GM12878 (cell line): ENCODE measurements around the gene SELENBP1. TPM values are rescaled to one million over a fixed set of nuclear protein-coding genes. Genes with fewer than 3 reads are reported as not detected.

Experiments
- CBFB ChIP-seq: IDR thresholded peaks from 2 replicates; pipeline ENCODE4 v1.6.1; 2016; ENCODE audit warnings: antibody characterized with exemption, low read depth
- CHD2 ChIP-seq: IDR thresholded peaks from 2 replicates; pipeline ENCODE4 v1.6.1; 2011; ENCODE audit warnings: low read depth, low read length, improper control_type of control experiment, borderline replicate concordance
- CREB1 ChIP-seq: IDR thresholded peaks from 2 replicates; pipeline ENCODE4 v1.6.1; 2012; ENCODE audit warnings: low read depth, mild to moderate bottlenecking, inconsistent platforms
- POLR2A ChIP-seq: IDR thresholded peaks from 2 replicates; pipeline ENCODE4 v1.6.1; 2011; ENCODE audit warnings: low read depth, mild to moderate bottlenecking, low read length
- RAD21 ChIP-seq: IDR thresholded peaks from 2 replicates; pipeline ENCODE4 v1.6.1; 2011; ENCODE audit warnings: mild to moderate bottlenecking, low read depth, low read length, moderate library complexity; ENCODE audit not compliant: insufficient read depth
- TBL1XR1 ChIP-seq: IDR thresholded peaks from 2 replicates; pipeline ENCODE4 v1.6.1; 2012; ENCODE audit warnings: low read depth, low read length, improper control_type of control experiment
- YY1 ChIP-seq: IDR thresholded peaks from 2 replicates; pipeline ENCODE4 v1.6.1; 2011; ENCODE audit warnings: low read depth, mild to moderate bottlenecking, low read length
- ZNF24 ChIP-seq: fragments of 450-650 bp; IDR thresholded peaks from 2 replicates; pipeline ENCODE4 v1.6.1; 2017; ENCODE audit warnings: antibody characterized with exemption, mild to moderate bottlenecking
- polyA plus RNA-seq, 11 experiments: library from polyadenylated mRNA; depleted of rRNA in 4 of 11; unstranded in 6 of 11; stranded (reverse) in 5 of 11; fragments of >200 nt; fragmentation: Nextera tagmentation in 4 of 11; fragmentation: Illumina TruSeq in 1 of 11; extraction: Ambion mirVana in 4 of 11; extraction: Trizol in 1 of 11; gene quantifications; 1 replicate in 1 of 11; 2 replicates in 10 of 11; pipeline versions ENCODE4 v1.2.1 to v1.2.3, GENCODE V29; 2011 to 2016; ENCODE audit warnings: inconsistent platforms in 2 of 11, missing spikeins in 2 of 11, low read depth in 1 of 11
- total RNA-seq, 4 experiments: library from RNA; depleted of rRNA in 3 of 4; stranded (reverse); fragments of >200 nt in 3 of 4; fragmentation: Illumina TruSeq in 1 of 4; extraction: Trizol in 1 of 4; gene quantifications; 2 replicates each; pipeline versions ENCODE4 v1.2.1 to v1.2.3, GENCODE V29; 2013 to 2021
- TF ChIP-seq, protein P1 (sequence below): IDR thresholded peaks from 2 replicates; pipeline ENCODE4 v1.6.1; 2012; ENCODE audit warnings: improper control_type of control experiment, low read depth, low read length; ENCODE audit not compliant: insufficient replicate concordance
- TF ChIP-seq, protein P2 (sequence below): fragments of 450-650 bp; IDR thresholded peaks from 2 replicates; pipeline ENCODE4 v1.6.1; 2017; ENCODE audit warnings: mild to moderate bottlenecking, moderate library complexity
- TF ChIP-seq, protein P3 (sequence below): fragments of 450-650 bp; IDR thresholded peaks from 2 replicates; pipeline ENCODE4 v1.6.1; 2016; ENCODE audit warnings: mild to moderate bottlenecking, moderate library complexity, borderline replicate concordance
- TF ChIP-seq, protein P4 (sequence below): IDR thresholded peaks from 2 replicates; pipeline ENCODE4 v1.6.1; 2012; ENCODE audit warnings: low read depth, low read length, improper control_type of control experiment
- TF ChIP-seq, protein P5 (sequence below): IDR thresholded peaks from 2 replicates; pipeline ENCODE4 v1.6.1; 2011; ENCODE audit warnings: low read depth, mild to moderate bottlenecking, low read length, moderate library complexity, borderline replicate concordance; ENCODE audit errors: extremely low read depth

The SELENBP1 gene
- total and polyA plus RNA-seq, 10 of the 15 experiments (the other 5 are each of a cell fraction or from before 2014, with no cell fraction given), result 0.41 TPM; not detected in 9

DNA sequence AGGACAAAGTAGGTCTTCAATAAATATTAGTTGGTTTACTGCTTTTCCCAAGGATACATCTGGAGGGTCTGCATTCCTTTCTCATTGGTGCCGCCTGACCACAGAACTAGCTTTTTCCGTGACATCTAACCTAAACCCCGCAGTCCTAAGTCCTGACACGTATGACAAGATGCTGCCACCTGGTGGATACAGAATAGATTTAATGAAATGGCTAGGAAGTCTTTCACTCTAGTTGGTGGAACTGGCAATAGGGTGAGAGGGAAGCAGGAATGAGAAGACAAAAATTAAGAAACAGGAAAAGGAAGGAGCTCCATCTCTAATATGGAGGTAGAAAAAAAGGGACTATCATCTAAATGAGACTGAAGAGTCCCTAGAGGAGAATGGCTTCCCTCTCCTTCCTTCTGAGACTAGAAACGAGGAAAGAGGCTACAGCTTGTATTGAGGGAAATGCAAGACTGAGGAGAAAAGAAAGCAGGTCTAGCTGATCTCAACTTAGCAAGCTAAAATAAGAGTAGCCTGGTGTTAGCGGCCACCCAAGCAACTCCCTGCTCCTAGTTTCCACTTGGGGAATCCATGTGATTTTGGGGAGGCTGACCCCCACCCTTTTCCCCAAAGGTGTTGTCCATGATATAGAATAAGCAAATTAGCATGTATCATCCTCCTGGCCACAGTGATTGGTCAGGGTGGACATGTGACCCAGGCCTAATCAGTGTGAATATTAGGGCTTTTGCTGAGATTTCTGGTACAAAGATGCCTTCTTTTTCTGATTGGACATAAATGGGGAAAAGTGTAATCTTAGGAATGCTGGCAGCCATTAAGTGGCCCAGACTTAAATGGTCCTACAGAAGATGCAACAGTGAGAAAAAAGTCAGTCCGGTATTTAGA is 31.4 kb downstream of the SELENBP1 start (continued):
- TF ChIP-seq, protein P1, sequence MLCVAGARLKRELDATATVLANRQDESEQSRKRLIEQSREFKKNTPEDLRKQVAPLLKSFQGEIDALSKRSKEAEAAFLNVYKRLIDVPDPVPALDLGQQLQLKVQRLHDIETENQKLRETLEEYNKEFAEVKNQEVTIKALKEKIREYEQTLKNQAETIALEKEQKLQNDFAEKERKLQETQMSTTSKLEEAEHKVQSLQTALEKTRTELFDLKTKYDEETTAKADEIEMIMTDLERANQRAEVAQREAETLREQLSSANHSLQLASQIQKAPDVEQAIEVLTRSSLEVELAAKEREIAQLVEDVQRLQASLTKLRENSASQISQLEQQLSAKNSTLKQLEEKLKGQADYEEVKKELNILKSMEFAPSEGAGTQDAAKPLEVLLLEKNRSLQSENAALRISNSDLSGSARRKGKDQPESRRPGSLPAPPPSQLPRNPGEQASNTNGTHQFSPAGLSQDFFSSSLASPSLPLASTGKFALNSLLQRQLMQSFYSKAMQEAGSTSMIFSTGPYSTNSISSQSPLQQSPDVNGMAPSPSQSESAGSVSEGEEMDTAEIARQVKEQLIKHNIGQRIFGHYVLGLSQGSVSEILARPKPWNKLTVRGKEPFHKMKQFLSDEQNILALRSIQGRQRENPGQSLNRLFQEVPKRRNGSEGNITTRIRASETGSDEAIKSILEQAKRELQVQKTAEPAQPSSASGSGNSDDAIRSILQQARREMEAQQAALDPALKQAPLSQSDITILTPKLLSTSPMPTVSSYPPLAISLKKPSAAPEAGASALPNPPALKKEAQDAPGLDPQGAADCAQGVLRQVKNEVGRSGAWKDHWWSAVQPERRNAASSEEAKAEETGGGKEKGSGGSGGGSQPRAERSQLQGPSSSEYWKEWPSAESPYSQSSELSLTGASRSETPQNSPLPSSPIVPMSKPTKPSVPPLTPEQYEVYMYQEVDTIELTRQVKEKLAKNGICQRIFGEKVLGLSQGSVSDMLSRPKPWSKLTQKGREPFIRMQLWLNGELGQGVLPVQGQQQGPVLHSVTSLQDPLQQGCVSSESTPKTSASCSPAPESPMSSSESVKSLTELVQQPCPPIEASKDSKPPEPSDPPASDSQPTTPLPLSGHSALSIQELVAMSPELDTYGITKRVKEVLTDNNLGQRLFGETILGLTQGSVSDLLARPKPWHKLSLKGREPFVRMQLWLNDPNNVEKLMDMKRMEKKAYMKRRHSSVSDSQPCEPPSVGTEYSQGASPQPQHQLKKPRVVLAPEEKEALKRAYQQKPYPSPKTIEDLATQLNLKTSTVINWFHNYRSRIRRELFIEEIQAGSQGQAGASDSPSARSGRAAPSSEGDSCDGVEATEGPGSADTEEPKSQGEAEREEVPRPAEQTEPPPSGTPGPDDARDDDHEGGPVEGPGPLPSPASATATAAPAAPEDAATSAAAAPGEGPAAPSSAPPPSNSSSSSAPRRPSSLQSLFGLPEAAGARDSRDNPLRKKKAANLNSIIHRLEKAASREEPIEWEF, result no peak
- TF ChIP-seq, protein P2, sequence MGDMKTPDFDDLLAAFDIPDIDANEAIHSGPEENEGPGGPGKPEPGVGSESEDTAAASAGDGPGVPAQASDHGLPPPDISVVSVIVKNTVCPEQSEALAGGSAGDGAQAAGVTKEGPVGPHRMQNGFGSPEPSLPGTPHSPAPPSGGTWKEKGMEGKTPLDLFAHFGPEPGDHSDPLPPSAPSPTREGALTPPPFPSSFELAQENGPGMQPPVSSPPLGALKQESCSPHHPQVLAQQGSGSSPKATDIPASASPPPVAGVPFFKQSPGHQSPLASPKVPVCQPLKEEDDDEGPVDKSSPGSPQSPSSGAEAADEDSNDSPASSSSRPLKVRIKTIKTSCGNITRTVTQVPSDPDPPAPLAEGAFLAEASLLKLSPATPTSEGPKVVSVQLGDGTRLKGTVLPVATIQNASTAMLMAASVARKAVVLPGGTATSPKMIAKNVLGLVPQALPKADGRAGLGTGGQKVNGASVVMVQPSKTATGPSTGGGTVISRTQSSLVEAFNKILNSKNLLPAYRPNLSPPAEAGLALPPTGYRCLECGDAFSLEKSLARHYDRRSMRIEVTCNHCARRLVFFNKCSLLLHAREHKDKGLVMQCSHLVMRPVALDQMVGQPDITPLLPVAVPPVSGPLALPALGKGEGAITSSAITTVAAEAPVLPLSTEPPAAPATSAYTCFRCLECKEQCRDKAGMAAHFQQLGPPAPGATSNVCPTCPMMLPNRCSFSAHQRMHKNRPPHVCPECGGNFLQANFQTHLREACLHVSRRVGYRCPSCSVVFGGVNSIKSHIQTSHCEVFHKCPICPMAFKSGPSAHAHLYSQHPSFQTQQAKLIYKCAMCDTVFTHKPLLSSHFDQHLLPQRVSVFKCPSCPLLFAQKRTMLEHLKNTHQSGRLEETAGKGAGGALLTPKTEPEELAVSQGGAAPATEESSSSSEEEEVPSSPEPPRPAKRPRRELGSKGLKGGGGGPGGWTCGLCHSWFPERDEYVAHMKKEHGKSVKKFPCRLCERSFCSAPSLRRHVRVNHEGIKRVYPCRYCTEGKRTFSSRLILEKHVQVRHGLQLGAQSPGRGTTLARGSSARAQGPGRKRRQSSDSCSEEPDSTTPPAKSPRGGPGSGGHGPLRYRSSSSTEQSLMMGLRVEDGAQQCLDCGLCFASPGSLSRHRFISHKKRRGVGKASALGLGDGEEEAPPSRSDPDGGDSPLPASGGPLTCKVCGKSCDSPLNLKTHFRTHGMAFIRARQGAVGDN, result no peak
- TF ChIP-seq, protein P3, sequence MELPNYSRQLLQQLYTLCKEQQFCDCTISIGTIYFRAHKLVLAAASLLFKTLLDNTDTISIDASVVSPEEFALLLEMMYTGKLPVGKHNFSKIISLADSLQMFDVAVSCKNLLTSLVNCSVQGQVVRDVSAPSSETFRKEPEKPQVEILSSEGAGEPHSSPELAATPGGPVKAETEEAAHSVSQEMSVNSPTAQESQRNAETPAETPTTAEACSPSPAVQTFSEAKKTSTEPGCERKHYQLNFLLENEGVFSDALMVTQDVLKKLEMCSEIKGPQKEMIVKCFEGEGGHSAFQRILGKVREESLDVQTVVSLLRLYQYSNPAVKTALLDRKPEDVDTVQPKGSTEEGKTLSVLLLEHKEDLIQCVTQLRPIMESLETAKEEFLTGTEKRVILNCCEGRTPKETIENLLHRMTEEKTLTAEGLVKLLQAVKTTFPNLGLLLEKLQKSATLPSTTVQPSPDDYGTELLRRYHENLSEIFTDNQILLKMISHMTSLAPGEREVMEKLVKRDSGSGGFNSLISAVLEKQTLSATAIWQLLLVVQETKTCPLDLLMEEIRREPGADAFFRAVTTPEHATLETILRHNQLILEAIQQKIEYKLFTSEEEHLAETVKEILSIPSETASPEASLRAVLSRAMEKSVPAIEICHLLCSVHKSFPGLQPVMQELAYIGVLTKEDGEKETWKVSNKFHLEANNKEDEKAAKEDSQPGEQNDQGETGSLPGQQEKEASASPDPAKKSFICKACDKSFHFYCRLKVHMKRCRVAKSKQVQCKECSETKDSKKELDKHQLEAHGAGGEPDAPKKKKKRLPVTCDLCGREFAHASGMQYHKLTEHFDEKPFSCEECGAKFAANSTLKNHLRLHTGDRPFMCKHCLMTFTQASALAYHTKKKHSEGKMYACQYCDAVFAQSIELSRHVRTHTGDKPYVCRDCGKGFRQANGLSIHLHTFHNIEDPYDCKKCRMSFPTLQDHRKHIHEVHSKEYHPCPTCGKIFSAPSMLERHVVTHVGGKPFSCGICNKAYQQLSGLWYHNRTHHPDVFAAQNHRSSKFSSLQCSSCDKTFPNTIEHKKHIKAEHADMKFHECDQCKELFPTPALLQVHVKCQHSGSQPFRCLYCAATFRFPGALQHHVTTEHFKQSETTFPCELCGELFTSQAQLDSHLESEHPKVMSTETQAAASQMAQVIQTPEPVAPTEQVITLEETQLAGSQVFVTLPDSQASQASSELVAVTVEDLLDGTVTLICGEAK, result no peak
- no peak for TF ChIP-seq ZNF24
- TF ChIP-seq, protein P4, sequence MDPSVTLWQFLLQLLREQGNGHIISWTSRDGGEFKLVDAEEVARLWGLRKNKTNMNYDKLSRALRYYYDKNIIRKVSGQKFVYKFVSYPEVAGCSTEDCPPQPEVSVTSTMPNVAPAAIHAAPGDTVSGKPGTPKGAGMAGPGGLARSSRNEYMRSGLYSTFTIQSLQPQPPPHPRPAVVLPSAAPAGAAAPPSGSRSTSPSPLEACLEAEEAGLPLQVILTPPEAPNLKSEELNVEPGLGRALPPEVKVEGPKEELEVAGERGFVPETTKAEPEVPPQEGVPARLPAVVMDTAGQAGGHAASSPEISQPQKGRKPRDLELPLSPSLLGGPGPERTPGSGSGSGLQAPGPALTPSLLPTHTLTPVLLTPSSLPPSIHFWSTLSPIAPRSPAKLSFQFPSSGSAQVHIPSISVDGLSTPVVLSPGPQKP, result no peak
- TF ChIP-seq TBL1XR1, result no peak
- TF ChIP-seq, protein P5, sequence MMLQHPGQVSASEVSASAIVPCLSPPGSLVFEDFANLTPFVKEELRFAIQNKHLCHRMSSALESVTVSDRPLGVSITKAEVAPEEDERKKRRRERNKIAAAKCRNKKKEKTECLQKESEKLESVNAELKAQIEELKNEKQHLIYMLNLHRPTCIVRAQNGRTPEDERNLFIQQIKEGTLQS, result peak; percentile 19; the same call in 1 of the 2 replicates
- TF ChIP-seq POLR2A, result no peak; the same call in 1 of the 2 replicates
- TF ChIP-seq CREB1, result peak; percentile 74
- 0 out of 2 replicates have a peak, but pooled peaks have one; percentile 31 for TF ChIP-seq CBFB
- TF ChIP-seq CHD2, result no peak
- TF ChIP-seq YY1, result 0 out of 2 replicates have a peak, but pooled peaks have one; percentile 41
- peak; percentile 77 for TF ChIP-seq RAD21
